Liver (tissue), 3 donors: ENCODE measurements around the gene NAA40.

Experiments used
- EGR1 ChIP-seq, 2 donors: IDR thresholded peaks; 2 replicates each; pipeline ENCODE4 v1.6.1; 2016 to 2018; ENCODE audit warnings: antibody characterized with exemption in 2 of 2, low read depth in 2 of 2
- FOXA2 ChIP-seq: IDR thresholded peaks from 2 replicates; pipeline ENCODE4 v1.6.1; 2016; ENCODE audit warnings: antibody characterized with exemption
- GABPA ChIP-seq, 2 donors: IDR thresholded peaks in 1 of 2; conservative IDR thresholded peaks in 1 of 2; 2 replicates each; pipeline ENCODE4 v1.6.1; 2016; ENCODE audit warnings: antibody characterized with exemption in 2 of 2, mild to moderate bottlenecking in 1 of 2, moderate library complexity in 1 of 2
- HNF4A ChIP-seq, 2 donors: conservative IDR thresholded peaks; 2 replicates each; pipeline ENCODE4 v1.6.1; 2016; ENCODE audit warnings: antibody characterized with exemption in 2 of 2, mild to moderate bottlenecking in 2 of 2
- JUND ChIP-seq, 2 donors: IDR thresholded peaks; 2 replicates each; pipeline ENCODE4 v1.6.1; 2016; ENCODE audit warnings: antibody characterized with exemption in 2 of 2
- NR2F2 ChIP-seq: IDR thresholded peaks from 2 replicates; pipeline ENCODE4 v1.6.1; 2016; ENCODE audit warnings: antibody characterized with exemption
- RAD21 ChIP-seq, 2 donors: IDR thresholded peaks; 2 replicates each; pipeline ENCODE4 v1.6.1; 2016; ENCODE audit warnings: antibody characterized with exemption in 2 of 2, mild to moderate bottlenecking in 2 of 2
- SP1 ChIP-seq: IDR thresholded peaks from 2 replicates; pipeline ENCODE4 v1.6.1; 2018; ENCODE audit warnings: antibody characterized with exemption, mild to moderate bottlenecking
- TAF1 ChIP-seq: conservative IDR thresholded peaks from 2 replicates; pipeline ENCODE4 v1.6.1; 2016; ENCODE audit warnings: antibody characterized with exemption, mild to moderate bottlenecking
- YY1 ChIP-seq: IDR thresholded peaks from 2 replicates; pipeline ENCODE4 v1.6.1; 2016; ENCODE audit warnings: antibody characterized with exemption, mild to moderate bottlenecking
- TF ChIP-seq, protein P1 (sequence below): fragments of 150-350 bp; IDR thresholded peaks from 2 replicates; pipeline ENCODE4 v1.5.1; 2017; ENCODE audit warnings: improper control_type of control experiment, low read depth, low read length; ENCODE audit not compliant: missing input control
- TF ChIP-seq, protein P2 (sequence below): IDR thresholded peaks from 2 replicates; pipeline ENCODE4 v1.6.1; 2016; ENCODE audit warnings: antibody characterized with exemption
- TF ChIP-seq, protein P3 (sequence below): IDR thresholded peaks from 2 replicates; pipeline ENCODE4 v1.6.1; 2016; ENCODE audit warnings: antibody characterized with exemption
- TF ChIP-seq, protein P4 (sequence below): IDR thresholded peaks from 2 replicates; pipeline ENCODE4 v1.6.1; 2016; ENCODE audit warnings: antibody characterized with exemption, mild to moderate bottlenecking
- donor health status: healthy.
- donor health status: healthy.

DNA sequence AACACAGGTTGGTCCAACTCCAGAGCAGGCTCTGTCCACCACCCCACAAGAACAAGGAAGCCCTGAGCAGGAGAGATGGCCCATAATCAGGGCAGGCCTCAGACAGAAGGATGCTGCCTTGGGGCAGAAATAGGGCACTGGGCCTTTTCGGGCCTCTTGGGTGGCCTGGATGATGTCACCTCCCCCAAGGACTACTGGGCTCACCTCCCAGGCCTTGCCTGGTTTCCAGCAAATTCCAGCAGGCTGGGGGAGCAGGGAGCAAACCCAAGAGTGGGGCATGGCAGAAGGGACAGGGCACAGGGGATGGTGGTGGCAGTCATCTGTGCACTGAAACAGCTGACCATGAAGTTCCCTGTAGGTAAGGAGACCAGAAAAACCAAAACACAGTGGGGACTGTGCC is 5.3 kb upstream of the NAA40 start:
- TF ChIP-seq, protein P1, sequence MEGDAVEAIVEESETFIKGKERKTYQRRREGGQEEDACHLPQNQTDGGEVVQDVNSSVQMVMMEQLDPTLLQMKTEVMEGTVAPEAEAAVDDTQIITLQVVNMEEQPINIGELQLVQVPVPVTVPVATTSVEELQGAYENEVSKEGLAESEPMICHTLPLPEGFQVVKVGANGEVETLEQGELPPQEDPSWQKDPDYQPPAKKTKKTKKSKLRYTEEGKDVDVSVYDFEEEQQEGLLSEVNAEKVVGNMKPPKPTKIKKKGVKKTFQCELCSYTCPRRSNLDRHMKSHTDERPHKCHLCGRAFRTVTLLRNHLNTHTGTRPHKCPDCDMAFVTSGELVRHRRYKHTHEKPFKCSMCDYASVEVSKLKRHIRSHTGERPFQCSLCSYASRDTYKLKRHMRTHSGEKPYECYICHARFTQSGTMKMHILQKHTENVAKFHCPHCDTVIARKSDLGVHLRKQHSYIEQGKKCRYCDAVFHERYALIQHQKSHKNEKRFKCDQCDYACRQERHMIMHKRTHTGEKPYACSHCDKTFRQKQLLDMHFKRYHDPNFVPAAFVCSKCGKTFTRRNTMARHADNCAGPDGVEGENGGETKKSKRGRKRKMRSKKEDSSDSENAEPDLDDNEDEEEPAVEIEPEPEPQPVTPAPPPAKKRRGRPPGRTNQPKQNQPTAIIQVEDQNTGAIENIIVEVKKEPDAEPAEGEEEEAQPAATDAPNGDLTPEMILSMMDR: no peak
- TF ChIP-seq FOXA2 (no peak), YY1 (no peak), JUND (IDR thresholded peaks at IDR 0.05) (no peak), EGR1 (IDR thresholded peaks at IDR 0.05; ENCODE audit: low read depth in 2 of 2) (no peak), GABPA (IDR thresholded peaks at IDR 0.05 in 1 of 2, conservative IDR thresholded peaks at IDR 0.05 in 1 of 2) (no peak), TAF1 (no peak), RAD21 (IDR thresholded peaks at IDR 0.05) (no peak), SP1 (no peak), HNF4A (conservative IDR thresholded peaks at IDR 0.05) (no peak), NR2F2 (no peak)
- TF ChIP-seq, protein P2, sequence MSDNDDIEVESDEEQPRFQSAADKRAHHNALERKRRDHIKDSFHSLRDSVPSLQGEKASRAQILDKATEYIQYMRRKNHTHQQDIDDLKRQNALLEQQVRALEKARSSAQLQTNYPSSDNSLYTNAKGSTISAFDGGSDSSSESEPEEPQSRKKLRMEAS: no peak
- TF ChIP-seq, protein P3, sequence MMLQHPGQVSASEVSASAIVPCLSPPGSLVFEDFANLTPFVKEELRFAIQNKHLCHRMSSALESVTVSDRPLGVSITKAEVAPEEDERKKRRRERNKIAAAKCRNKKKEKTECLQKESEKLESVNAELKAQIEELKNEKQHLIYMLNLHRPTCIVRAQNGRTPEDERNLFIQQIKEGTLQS: no peak
- TF ChIP-seq, protein P4, sequence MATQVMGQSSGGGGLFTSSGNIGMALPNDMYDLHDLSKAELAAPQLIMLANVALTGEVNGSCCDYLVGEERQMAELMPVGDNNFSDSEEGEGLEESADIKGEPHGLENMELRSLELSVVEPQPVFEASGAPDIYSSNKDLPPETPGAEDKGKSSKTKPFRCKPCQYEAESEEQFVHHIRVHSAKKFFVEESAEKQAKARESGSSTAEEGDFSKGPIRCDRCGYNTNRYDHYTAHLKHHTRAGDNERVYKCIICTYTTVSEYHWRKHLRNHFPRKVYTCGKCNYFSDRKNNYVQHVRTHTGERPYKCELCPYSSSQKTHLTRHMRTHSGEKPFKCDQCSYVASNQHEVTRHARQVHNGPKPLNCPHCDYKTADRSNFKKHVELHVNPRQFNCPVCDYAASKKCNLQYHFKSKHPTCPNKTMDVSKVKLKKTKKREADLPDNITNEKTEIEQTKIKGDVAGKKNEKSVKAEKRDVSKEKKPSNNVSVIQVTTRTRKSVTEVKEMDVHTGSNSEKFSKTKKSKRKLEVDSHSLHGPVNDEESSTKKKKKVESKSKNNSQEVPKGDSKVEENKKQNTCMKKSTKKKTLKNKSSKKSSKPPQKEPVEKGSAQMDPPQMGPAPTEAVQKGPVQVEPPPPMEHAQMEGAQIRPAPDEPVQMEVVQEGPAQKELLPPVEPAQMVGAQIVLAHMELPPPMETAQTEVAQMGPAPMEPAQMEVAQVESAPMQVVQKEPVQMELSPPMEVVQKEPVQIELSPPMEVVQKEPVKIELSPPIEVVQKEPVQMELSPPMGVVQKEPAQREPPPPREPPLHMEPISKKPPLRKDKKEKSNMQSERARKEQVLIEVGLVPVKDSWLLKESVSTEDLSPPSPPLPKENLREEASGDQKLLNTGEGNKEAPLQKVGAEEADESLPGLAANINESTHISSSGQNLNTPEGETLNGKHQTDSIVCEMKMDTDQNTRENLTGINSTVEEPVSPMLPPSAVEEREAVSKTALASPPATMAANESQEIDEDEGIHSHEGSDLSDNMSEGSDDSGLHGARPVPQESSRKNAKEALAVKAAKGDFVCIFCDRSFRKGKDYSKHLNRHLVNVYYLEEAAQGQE: no peak
